ENCODE data around the gene SAMD8. TPM values are rescaled to one million over a fixed set of nuclear protein-coding genes. Genes with fewer than 3 reads are reported as not detected.

SAMD8 gene
- total RNA-seq, result 100 to 1,000 TPM in 1 of 8 experiments, 10 to 100 TPM in 7; 15.5 to 188 (median 21.1) TPM

- Histone ChIP-seq H3K4me1 (replicated peaks in 1 of 2) (peaks cover 0 to 3% of the 10 kb centered on the region in 2 donors), H3K27ac (peak within 1 kb of the TSS; percentile 78 to 89), H3K4me3 (peak within 1 kb of the TSS; percentile 60 to 79 (median 70))
- in situ Hi-C loops (cut with MboI; ENCODE audit: low pct_unique_long_range_greater_than_20kb in 2 of 9, low sequenced_read_pairs in 9 of 9, unreplicated experiment in 9 of 9), result no loop called here
- peak; percentile 77 to 88 (median 86) for ATAC-seq (replicated peaks in 6 of 8)
- WGBS, 10 experiments, result no CpG with 5 or more reads among the region's 61 CpGs
These were observed at the start of gene SAMD8 for GRCh38 chr10:75111365-75111906. SAMD8 (plus strand) TSS chr10:75111656; CDS start chr10:75150529, 38,873 bp downstream.

GRCh38 chr10:75061709-75062505 lies 49.5 kb upstream of the SAMD8 start:
- in situ Hi-C loops (cut with MboI; ENCODE audit: low pct_unique_long_range_greater_than_20kb in 2 of 9, low sequenced_read_pairs in 9 of 9, unreplicated experiment in 9 of 9), result no loop called here
- no peak for ATAC-seq (replicated peaks in 6 of 8)
- no peak overlapping the region for H3K4me3 ChIP-seq
- H3K4me1 ChIP-seq (replicated peaks in 1 of 2), result peaks cover 0 to 2% of the 10 kb centered on the region in 2 donors
- peak overlapping the region in 1 of 2 donors; percentile 21 for H3K27ac ChIP-seq
- 58 to 81% (median 74%) methylated on average over 3 to 11 of the region's 15 CpGs; no CpG with 5 or more reads in 6 of the 10 experiments for WGBS, 10 experiments

- H3K4me3 ChIP-seq, result no peak overlapping the region
- 28 to 96% (median 72%) methylated on average over 1 to 7 of the region's 10 CpGs; no CpG with 5 or more reads in 4 of the 10 experiments for WGBS, 10 experiments
- peak overlapping the region in 1 of 2 donors; percentile 21 for H3K27ac ChIP-seq
- in situ Hi-C loops (cut with MboI; ENCODE audit: low pct_unique_long_range_greater_than_20kb in 2 of 9, low sequenced_read_pairs in 9 of 9, unreplicated experiment in 9 of 9), result no loop called here
- peak in 2 of 8 experiments; percentile 22 to 29 for ATAC-seq (replicated peaks in 6 of 8)
- H3K4me1 ChIP-seq (replicated peaks in 1 of 2), result peaks cover 0 to 2% of the 10 kb centered on the region in 2 donors
These were observed 48.8 kb upstream of the SAMD8 start for GRCh38 chr10:75062506-75063299.

DNA sequence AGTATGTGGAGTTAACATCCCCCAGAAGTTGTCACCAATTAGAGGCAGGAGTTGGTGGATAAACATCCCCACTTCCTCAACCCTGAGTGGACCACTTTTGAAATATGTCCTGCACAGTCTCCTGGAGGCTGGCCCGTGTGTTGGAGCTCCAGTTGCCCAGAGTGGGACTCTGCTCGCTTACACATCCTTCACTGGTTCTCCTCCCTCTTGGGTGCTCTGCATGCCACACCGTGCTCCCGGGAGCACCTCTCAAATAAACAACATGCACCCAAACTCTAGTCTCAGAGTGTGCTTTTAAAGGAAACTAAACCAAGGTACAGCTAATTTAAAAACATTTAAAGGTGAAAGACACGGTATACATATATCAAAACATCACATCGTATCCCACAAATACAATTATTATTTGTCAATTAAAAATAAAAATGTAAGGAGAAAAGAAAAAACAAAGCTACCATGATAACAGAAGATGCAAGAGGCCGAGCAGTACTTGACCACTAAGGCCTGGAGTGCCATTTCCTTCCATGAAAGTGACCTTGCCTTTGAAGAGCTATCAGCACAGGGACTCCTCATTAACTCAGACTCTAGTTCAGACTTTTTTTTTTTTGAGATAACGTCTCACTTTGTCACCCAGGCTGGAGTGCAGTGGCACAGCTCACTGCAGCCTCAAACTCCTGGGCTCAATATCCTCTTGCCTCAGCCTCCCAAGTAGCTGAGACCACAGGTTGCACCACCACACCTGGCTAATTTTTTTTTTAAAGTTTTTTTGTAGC lies 47.8 kb upstream of the SAMD8 start:
- Histone ChIP-seq H3K4me3 (no peak overlapping the region), H3K4me1 (replicated peaks in 1 of 2) (peaks cover 0 to 2% of the 10 kb centered on the region in 2 donors), H3K27ac (no peak overlapping the region)
- WGBS, 10 experiments, result 64 to 100% (median 92%) methylated on average over 2 to 8 of the region's 8 CpGs
- in situ Hi-C loops (cut with MboI; ENCODE audit: low pct_unique_long_range_greater_than_20kb in 2 of 9, low sequenced_read_pairs in 9 of 9, unreplicated experiment in 9 of 9), result no loop called here
- no peak for ATAC-seq (replicated peaks in 6 of 8)

GRCh38 chr10:75065076-75065475 lies 46.4 kb upstream of the SAMD8 start:
- ATAC-seq (replicated peaks in 6 of 8), result peak in 2 of 8 experiments; percentile 28 to 47
- Histone ChIP-seq H3K4me1 (replicated peaks in 1 of 2) (peaks cover 0 to 2% of the 10 kb centered on the region in 2 donors), H3K4me3 (no peak overlapping the region), H3K27ac (no peak overlapping the region)
- 51 to 100% (median 82%) methylated on average over 1 to 4 of the region's 4 CpGs; no CpG with 5 or more reads in 2 of the 10 experiments for WGBS, 10 experiments
- in situ Hi-C loops (cut with MboI; ENCODE audit: low pct_unique_long_range_greater_than_20kb in 2 of 9, low sequenced_read_pairs in 9 of 9, unreplicated experiment in 9 of 9), result no loop called here

- ATAC-seq (replicated peaks in 6 of 8), result no peak
- H3K4me1 ChIP-seq (replicated peaks in 1 of 2), result peaks cover 9 to 10% of the 10 kb centered on the region in 2 donors
- in situ Hi-C loops (cut with MboI; ENCODE audit: low pct_unique_long_range_greater_than_20kb in 2 of 9, low sequenced_read_pairs in 9 of 9, unreplicated experiment in 9 of 9), result no loop called here
- no peak overlapping the region for H3K27ac ChIP-seq
- no peak overlapping the region for H3K4me3 ChIP-seq
- WGBS, 10 experiments, result 80 to 100% (median 93%) methylated on average over 1 to 5 of the region's 5 CpGs; no CpG with 5 or more reads in 1 of the 10 experiments
These were observed 45.2 kb upstream of the SAMD8 start for GRCh38 chr10:75066271-75066670.

GRCh38 chr10:75067272-75067671 lies 44.2 kb upstream of the SAMD8 start:
- in situ Hi-C loops (cut with MboI; ENCODE audit: low pct_unique_long_range_greater_than_20kb in 2 of 9, low sequenced_read_pairs in 9 of 9, unreplicated experiment in 9 of 9), result no loop called here
- 96 to 100% (median 100%) methylated on average over 1 to 4 of the region's 7 CpGs; no CpG with 5 or more reads in 6 of the 10 experiments for WGBS, 10 experiments
- Histone ChIP-seq H3K4me3 (no peak overlapping the region), H3K27ac (no peak overlapping the region), H3K4me1 (replicated peaks in 1 of 2) (peaks cover 10 to 20% of the 10 kb centered on the region in 2 donors)
- ATAC-seq (replicated peaks in 6 of 8), result no peak

- in situ Hi-C loops (cut with MboI; ENCODE audit: low pct_unique_long_range_greater_than_20kb in 2 of 9, low sequenced_read_pairs in 9 of 9, unreplicated experiment in 9 of 9), result no loop called here
- Histone ChIP-seq H3K27ac (no peak overlapping the region), H3K4me3 (no peak overlapping the region), H3K4me1 (replicated peaks in 1 of 2) (peaks cover 8 to 21% of the 10 kb centered on the region in 2 donors)
- ATAC-seq (replicated peaks in 6 of 8), result peak in 3 of 8 experiments; percentile 33 to 65 (median 53)
- 0 to 100% (median 83%) methylated on average over 1 to 6 of the region's 6 CpGs; no CpG with 5 or more reads in 2 of the 10 experiments for WGBS, 10 experiments
These were observed 42.9 kb upstream of the SAMD8 start for GRCh38 chr10:75068523-75068922.

GRCh38 chr10:75070476-75070875 lies 41.0 kb upstream of the SAMD8 start:
- no peak overlapping the region for H3K27ac ChIP-seq
- 73 to 100% (median 90%) methylated on average over 2 to 4 of the region's 11 CpGs; no CpG with 5 or more reads in 6 of the 10 experiments for WGBS, 10 experiments
- in situ Hi-C loops (cut with MboI; ENCODE audit: low pct_unique_long_range_greater_than_20kb in 2 of 9, low sequenced_read_pairs in 9 of 9, unreplicated experiment in 9 of 9), result no loop called here
- peak in 4 of 8 experiments; percentile 23 to 78 (median 64) for ATAC-seq (replicated peaks in 6 of 8)
- H3K4me1 ChIP-seq (replicated peaks in 1 of 2), result peaks cover 22 to 29% of the 10 kb centered on the region in 2 donors
- no peak overlapping the region for H3K4me3 ChIP-seq

- ATAC-seq (replicated peaks in 6 of 8), result peak; percentile 31 to 91 (median 76)
- peaks cover 22 to 34% of the 10 kb centered on the region in 2 donors for H3K4me1 ChIP-seq (replicated peaks in 1 of 2)
- no peak overlapping the region for H3K4me3 ChIP-seq
- in situ Hi-C loops (cut with MboI; ENCODE audit: low pct_unique_long_range_greater_than_20kb in 2 of 9, low sequenced_read_pairs in 9 of 9, unreplicated experiment in 9 of 9), result no loop called here
- 78 to 94% (median 87%) methylated on average over 1 to 6 of the region's 7 CpGs; no CpG with 5 or more reads in 6 of the 10 experiments for WGBS, 10 experiments
- H3K27ac ChIP-seq, result no peak overlapping the region
These were observed 40.5 kb upstream of the SAMD8 start for GRCh38 chr10:75070961-75071428.

DNA sequence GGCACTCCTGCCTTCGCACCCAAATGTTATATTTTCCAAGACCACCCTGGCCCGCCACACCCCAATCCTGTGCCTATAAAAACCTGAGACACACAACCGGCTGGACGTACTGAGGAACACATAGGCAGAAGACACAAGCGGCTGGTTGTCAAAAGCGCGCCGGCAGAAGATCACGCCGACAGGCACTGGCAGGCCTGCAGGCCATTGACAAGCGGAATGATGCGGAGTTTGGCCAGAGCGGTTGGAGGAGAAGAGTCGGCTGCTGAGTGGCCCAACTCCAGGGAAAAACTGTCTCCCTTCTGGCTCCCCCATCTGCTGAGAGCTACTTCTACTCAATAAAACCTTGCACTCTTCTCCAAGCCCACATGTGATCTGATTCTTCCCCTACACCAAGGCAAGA lies 39.7 kb upstream of the SAMD8 start:
- no peak for ATAC-seq (replicated peaks in 6 of 8)
- no peak overlapping the region for H3K27ac ChIP-seq
- peaks cover 22 to 39% of the 10 kb centered on the region in 2 donors for H3K4me1 ChIP-seq (replicated peaks in 1 of 2)
- H3K4me3 ChIP-seq, result no peak overlapping the region
- in situ Hi-C loops (cut with MboI; ENCODE audit: low pct_unique_long_range_greater_than_20kb in 2 of 9, low sequenced_read_pairs in 9 of 9, unreplicated experiment in 9 of 9), result no loop called here
- 88 to 100% (median 94%) methylated on average over 5 to 9 of the region's 14 CpGs; no CpG with 5 or more reads in 6 of the 10 experiments for WGBS, 10 experiments

DNA sequence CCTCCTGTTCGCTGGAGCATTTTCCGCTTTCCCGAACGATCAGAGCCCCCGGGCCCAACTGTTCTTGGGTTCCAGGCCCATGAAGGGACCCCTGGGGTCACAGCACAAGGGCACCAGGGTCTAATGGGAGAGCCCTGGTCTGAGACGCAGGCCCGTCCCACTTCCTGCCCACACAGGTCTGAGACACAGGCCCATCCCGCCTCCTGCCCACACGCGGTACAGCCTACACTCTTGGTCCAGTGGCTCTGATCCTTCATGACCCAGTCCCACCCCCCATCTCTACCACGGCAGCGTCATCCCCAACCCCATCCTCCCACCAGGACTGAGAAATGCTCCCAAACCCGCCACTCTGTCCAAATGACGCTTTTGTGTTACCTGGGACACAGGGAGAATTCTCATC lies 38.7 kb upstream of the SAMD8 start:
- in situ Hi-C loops (cut with MboI; ENCODE audit: low pct_unique_long_range_greater_than_20kb in 2 of 9, low sequenced_read_pairs in 9 of 9, unreplicated experiment in 9 of 9), result no loop called here
- Histone ChIP-seq H3K4me3 (no peak overlapping the region), H3K27ac (no peak overlapping the region), H3K4me1 (replicated peaks in 1 of 2) (peaks cover 22 to 39% of the 10 kb centered on the region in 2 donors)
- 93 to 100% methylated on average over 2 to 3 of the region's 14 CpGs; no CpG with 5 or more reads in 8 of the 10 experiments for WGBS, 10 experiments
- no peak for ATAC-seq (replicated peaks in 6 of 8)

Data from motor neuron (in vitro differentiated cells).